Activated CD8-positive, alpha-beta T cell treated with anti-CD3 and anti-CD28 coated beads for 36 hours (primary cell): Measurements from ENCODE around the gene CD226. TPM values are rescaled to one million over a fixed set of nuclear protein-coding genes. Genes with fewer than 3 reads are reported as not detected.

Experiments
- ATAC-seq: fragments of 200-7000 bp; cut with Tn5 transposase; one replicate; pipeline ENCODE4 v1.10.0; 2021; ENCODE audit warnings: mild to moderate bottlenecking, moderate library complexity
- CTCF ChIA-PET: fragments of 350-600 bp; sonication (Branson Sonifier 250); formaldehyde crosslinking; loops from one replicate; lab custom pipeline; 2021; ENCODE audit warnings: antibody characterized with exemption; lab: Charles Lee
- POLR2A ChIA-PET: fragments of 350-600 bp; sonication (Branson Sonifier 250); formaldehyde crosslinking; loops from one replicate; lab custom pipeline; 2021; ENCODE audit warnings: antibody characterized with exemption; lab: Charles Lee
- DNase-seq: peaks from one replicate; pipeline ENCODE4 v3.0.0-alpha.2; 2020
- H3K27ac Mint-ChIP-seq: one replicate; pipeline ENCODE4 v1.8.0; 2021; ENCODE audit warnings: mild to moderate bottlenecking, mixed read lengths
- H3K27me3 Mint-ChIP-seq: one replicate; pipeline ENCODE4 v1.8.0; 2021; ENCODE audit warnings: mixed read lengths
- H3K36me3 Mint-ChIP-seq: one replicate; pipeline ENCODE4 v1.8.0; 2021; ENCODE audit warnings: low read depth, mixed read lengths
- H3K4me1 Mint-ChIP-seq: one replicate; pipeline ENCODE4 v1.8.0; 2021; ENCODE audit warnings: low read depth, mixed read lengths
- H3K4me3 Mint-ChIP-seq: one replicate; pipeline ENCODE4 v1.8.0; 2021; ENCODE audit warnings: mild to moderate bottlenecking, moderate library complexity, mixed read lengths
- H3K9me3 Mint-ChIP-seq: one replicate; pipeline ENCODE4 v1.8.0; 2021; ENCODE audit warnings: mixed read lengths
- intact Hi-C: fragments of 100-400 bp; cut with micrococcal nuclease; formaldehyde crosslinking; loops from one replicate; pipeline ENCODE4 v1.10.0; 2022
- total RNA-seq, 2 experiments: library from RNA; stranded (reverse); gene quantifications; one replicate each; pipeline ENCODE4 v1.2.3, GENCODE V29; 2021
- TF ChIP-seq, protein P1 (sequence below): fragments of 200-600 bp; IDR thresholded peaks from one replicate; pipeline ENCODE4 v1.8.0; 2022; ENCODE audit warnings: antibody characterized with exemption, mild to moderate bottlenecking

CD226 gene
- total RNA-seq, 2 experiments from 2014 or later, result 41.5 to 41.7 TPM

DNA sequence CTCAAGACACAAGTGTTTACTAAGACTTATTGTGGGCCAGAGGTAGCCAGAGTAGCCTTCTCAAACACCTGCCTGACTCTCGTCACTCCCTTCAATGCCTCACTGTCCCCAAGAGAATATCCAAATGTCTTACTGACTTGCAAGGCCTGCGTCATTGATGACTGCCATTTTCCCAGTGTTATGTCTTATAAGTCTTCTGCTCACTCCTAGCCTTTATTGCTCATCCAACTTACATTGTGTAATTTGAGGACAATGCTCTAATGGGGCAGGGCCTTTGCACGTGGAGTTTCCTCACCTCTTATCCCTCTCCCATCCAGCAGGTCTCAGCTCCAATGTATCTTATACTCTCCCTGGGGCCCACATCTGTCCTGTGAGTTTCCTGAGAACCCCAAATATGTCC, 10.1 kb upstream of the CD226 start:
- Mint-ChIP-seq H3K27me3 (no peaks in the 10 kb centered on the region), H3K4me1 (peaks cover 10% of the 10 kb centered on the region), H3K4me3 (no peak overlapping the region), H3K27ac (no peak overlapping the region), H3K36me3 (peaks cover 9% of the 10 kb centered on the region), H3K9me3 (peaks cover 3% of the 10 kb centered on the region)
- DNase-seq (no peak), ATAC-seq (no peak)
- CTCF ChIA-PET, result no interaction called here
- intact Hi-C loops, result no loop called here
- POLR2A ChIA-PET, result interaction anchor here (1.2 to 1.3 kb wide), 3 partner anchors 10 to 24 kb away, joined by 4 to 5 read pairs (median 4); no protein-coding TSS in a partner anchor
- TF ChIP-seq, protein P1, sequence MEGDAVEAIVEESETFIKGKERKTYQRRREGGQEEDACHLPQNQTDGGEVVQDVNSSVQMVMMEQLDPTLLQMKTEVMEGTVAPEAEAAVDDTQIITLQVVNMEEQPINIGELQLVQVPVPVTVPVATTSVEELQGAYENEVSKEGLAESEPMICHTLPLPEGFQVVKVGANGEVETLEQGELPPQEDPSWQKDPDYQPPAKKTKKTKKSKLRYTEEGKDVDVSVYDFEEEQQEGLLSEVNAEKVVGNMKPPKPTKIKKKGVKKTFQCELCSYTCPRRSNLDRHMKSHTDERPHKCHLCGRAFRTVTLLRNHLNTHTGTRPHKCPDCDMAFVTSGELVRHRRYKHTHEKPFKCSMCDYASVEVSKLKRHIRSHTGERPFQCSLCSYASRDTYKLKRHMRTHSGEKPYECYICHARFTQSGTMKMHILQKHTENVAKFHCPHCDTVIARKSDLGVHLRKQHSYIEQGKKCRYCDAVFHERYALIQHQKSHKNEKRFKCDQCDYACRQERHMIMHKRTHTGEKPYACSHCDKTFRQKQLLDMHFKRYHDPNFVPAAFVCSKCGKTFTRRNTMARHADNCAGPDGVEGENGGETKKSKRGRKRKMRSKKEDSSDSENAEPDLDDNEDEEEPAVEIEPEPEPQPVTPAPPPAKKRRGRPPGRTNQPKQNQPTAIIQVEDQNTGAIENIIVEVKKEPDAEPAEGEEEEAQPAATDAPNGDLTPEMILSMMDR, result no peak

DNA sequence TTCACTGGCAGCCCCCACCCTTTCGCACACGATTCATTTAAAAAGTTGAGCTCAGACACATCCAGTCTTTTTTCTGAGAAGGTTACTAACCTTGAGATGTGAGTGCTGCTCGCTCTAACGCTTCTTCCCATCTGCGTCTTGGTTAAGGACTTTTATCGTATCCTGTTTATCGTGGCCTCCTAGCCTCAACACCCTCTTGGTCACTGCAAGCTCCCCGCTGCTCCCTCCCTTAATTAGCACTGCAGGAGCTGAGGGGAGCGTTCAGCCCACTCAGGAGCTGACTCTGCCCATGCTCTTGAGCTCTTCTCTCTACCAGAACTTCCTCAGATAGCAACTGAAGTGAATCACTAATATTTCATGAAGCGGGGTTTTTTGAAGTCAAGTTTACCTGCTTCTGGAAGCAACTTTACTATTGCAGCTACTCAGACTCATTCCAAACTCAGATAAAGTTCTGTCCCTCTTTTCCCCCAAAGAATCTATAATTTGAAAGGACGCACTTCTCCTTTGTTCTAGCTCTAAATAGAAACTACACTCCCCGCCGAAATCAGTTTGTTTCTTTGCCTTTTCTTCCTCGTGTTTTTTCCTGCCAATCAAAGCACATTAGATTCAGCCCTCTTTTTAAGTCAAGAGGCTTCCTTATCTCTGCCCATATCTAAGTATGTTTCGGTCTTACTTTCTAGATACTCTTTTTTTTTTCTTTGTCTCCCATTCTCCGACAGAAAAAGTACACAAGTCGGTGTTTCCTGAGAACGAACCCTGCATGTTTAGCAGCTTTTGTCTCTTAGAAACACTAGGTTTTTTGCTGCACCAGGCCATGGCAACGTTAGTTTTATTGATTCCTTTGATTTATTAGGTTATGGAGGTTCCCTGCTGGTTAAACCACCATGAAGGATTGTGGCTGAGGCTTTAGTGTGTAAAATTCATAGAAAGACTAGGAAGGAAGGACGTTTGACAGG, 9.3 kb upstream of the CD226 start:
- no peak overlapping the region for H3K27ac Mint-ChIP-seq
- intact Hi-C loops, result no loop called here
- H3K4me1 Mint-ChIP-seq, result peaks cover 10% of the 10 kb centered on the region
- peaks cover 11% of the 10 kb centered on the region for H3K36me3 Mint-ChIP-seq
- H3K4me3 Mint-ChIP-seq, result no peak overlapping the region
- H3K27me3 Mint-ChIP-seq, result no peaks in the 10 kb centered on the region
- peaks cover 3% of the 10 kb centered on the region for H3K9me3 Mint-ChIP-seq
- POLR2A ChIA-PET, result interaction anchor here (0.6 to 3.7 kb wide), 10 partner anchors 11 to 233 kb away, joined by 3 to 33 read pairs (median 4); partner anchors contain the start of gene CD226
- peak; percentile 15 for ATAC-seq
- TF ChIP-seq, protein P1, result no peak
- no peak for DNase-seq
- CTCF ChIA-PET, result interaction anchor here (1.0 to 3.0 kb wide), 6 partner anchors 11 to 71 kb away, joined by 4 to 15 read pairs (median 5); partner anchors contain the start of gene CD226

DNA sequence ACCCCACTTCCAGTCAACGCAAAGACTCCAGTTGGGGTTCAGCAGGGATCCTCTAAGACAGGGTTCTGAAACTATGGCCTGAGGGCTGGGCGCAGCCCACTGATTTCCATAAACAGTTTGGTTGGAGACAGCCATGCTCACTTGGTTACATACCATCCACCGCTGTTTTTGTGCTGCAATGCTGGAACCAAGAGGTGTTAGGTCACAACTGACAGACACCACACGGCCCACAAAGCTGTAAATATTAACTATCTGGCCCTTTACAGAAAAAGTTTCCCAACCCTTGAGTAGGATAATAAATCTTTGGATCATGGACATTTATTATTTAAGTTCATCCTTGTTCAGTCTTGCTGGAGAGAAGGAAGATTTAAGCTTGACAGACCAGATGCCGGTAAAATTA, 8.4 kb upstream of the CD226 start:
- H3K4me3 Mint-ChIP-seq, result no peak overlapping the region
- H3K36me3 Mint-ChIP-seq, result peaks cover 18% of the 10 kb centered on the region
- H3K27me3 Mint-ChIP-seq, result no peaks in the 10 kb centered on the region
- intact Hi-C loops, result no loop called here
- ChIA-PET CTCF (interaction anchor here (1.0 to 3.0 kb wide), 6 partner anchors 10 to 70 kb away, joined by 4 to 15 read pairs (median 5); partner anchors contain the start of gene CD226), POLR2A (interaction anchor here (0.7 to 3.7 kb wide), 6 partner anchors 10 to 70 kb away, joined by 3 to 33 read pairs (median 8); partner anchors contain the start of gene CD226)
- no peak for ATAC-seq
- DNase-seq, result no peak
- peaks cover 14% of the 10 kb centered on the region for H3K4me1 Mint-ChIP-seq
- TF ChIP-seq, protein P1, result no peak
- H3K9me3 Mint-ChIP-seq, result peaks cover 3% of the 10 kb centered on the region
- no peak overlapping the region for H3K27ac Mint-ChIP-seq

DNA sequence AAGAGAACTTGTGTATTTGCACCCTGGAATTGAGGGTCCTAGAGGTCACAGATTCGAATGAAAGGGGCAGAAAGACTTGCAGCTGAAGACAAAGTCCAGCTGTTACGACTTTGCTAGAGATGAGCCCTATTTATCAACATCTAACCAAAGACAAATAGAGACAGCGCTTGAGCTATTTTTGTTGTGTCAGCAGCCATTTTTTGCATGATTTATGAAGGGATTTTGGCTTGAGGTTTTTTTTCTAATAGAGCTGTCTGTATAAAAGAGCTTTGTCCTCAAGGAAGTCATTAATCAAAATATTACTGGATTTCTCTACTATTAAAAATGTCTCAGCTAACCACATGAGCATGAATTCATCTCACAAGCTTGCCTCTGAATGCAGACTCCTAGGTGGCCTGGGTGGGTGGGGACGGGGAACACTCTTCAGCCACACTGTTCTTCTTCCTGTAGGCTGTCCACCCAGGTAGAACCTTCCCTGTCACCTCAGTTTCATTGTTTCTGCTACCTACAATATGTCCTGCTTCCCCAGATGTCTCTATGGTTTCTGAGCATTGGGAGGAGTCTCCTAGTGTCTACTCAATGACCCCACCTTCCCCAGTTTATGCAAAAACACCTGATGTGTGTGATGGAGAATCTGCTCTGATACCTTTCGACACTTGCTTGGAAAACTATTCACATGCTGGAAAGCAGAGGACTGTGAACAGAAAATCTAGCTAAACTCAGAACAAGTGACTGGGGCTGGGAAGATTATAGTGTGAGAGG, 7.2 kb upstream of the CD226 start:
- no peak for ATAC-seq

More for the DNA sequence above, 7.2 kb upstream of the CD226 start:
- H3K9me3 Mint-ChIP-seq, result peaks cover 3% of the 10 kb centered on the region
- CTCF ChIA-PET, result interaction anchor here (0.7 to 3.0 kb wide), 5 partner anchors 9 to 203 kb away, joined by 3 to 15 read pairs (median 3); partner anchors contain the start of gene CD226
- DNase-seq, result no peak
- H3K27ac Mint-ChIP-seq, result peak overlapping the region; percentile 75
- TF ChIP-seq, protein P1, result no peak
- intact Hi-C loops, result no loop called here
- no peak overlapping the region for H3K4me3 Mint-ChIP-seq
- peaks cover 18% of the 10 kb centered on the region for H3K36me3 Mint-ChIP-seq
- no peaks in the 10 kb centered on the region for H3K27me3 Mint-ChIP-seq
- POLR2A ChIA-PET, result interaction anchor here (2.0 to 3.7 kb wide), 2 partner anchors 9 to 19 kb away, joined by 14 to 33 read pairs; partner anchors contain the start of gene CD226
- peaks cover 14% of the 10 kb centered on the region for H3K4me1 Mint-ChIP-seq
